ENCODE results near the gene CSE1L.

The CSE1L gene

GRCh38 chr20:49140834-49141233, 94.7 kb downstream of the CSE1L start:
- Histone ChIP-seq H3K9ac (no peak overlapping the region), H4K20me1 (peaks cover 43% of the 10 kb centered on the region), H3K27ac (no peak overlapping the region), H3K4me2 (no peak overlapping the region), H3K4me1 (no peaks in the 10 kb centered on the region), H3K36me3 (peaks cover 86% of the 10 kb centered on the region), H3K27me3 (no peaks in the 10 kb centered on the region), H3K9me3 (no peaks in the 10 kb centered on the region), H3K4me3 (no peak overlapping the region)
- TF ChIP-seq Cebpa-rat (IDR thresholded peaks at IDR 0.05), result no peak

Measured in BLaER1 (cell line).